AG09319 (cell line): ENCODE data around the gene SUPT20H.

Experiments used
- DNase-seq: peaks from one replicate; pipeline ENCODE4 v3.0.0-alpha.2; 2010; ENCODE audit warnings: low read depth; ENCODE audit errors: extremely low read depth
- CTCF ChIP-seq: IDR thresholded peaks from 2 replicates; pipeline ENCODE4 v1.5.1; 2011; ENCODE audit warnings: low read depth, mild to moderate bottlenecking, inconsistent platforms, low read length, moderate library complexity

The SUPT20H gene

GRCh38 chr13:37058910-37059847 lies at the start of gene SUPT20H:
Gene SUPT20H (minus strand): TSS chr13:37059688. CDS start chr13:37051490, 8,198 bp downstream.
- peak; percentile 70 for DNase-seq
- no peak for TF ChIP-seq CTCF

- peak; percentile 61 for TF ChIP-seq CTCF
- DNase-seq = no peak
These were observed 49.7 kb upstream of the SUPT20H start for GRCh38 chr13:37109051-37109678.

- no peak for TF ChIP-seq CTCF
- no peak for DNase-seq
These were observed 48.4 kb upstream of the SUPT20H start for GRCh38 chr13:37107868-37108267.

- no peak for DNase-seq
- no peak for TF ChIP-seq CTCF
These were observed 48.0 kb upstream of the SUPT20H start for GRCh38 chr13:37107456-37107855.

- DNase-seq = no peak
- TF ChIP-seq CTCF = no peak
These were observed 47.2 kb upstream of the SUPT20H start for GRCh38 chr13:37106642-37107041.

- DNase-seq = no peak
- no peak for TF ChIP-seq CTCF
These were observed 45.8 kb upstream of the SUPT20H start, which contains the start of gene CSNK1A1L for GRCh38 chr13:37105251-37105714. Gene CSNK1A1L (minus strand): TSS chr13:37105664. CDS start chr13:37105256, 408 bp downstream.

- no peak for TF ChIP-seq CTCF
- DNase-seq = peak; percentile 18
These were observed 43.4 kb upstream of the SUPT20H start for GRCh38 chr13:37102896-37103295.
